ENCODE results near the gene DNAH9.

Gene DNAH9

DNA sequence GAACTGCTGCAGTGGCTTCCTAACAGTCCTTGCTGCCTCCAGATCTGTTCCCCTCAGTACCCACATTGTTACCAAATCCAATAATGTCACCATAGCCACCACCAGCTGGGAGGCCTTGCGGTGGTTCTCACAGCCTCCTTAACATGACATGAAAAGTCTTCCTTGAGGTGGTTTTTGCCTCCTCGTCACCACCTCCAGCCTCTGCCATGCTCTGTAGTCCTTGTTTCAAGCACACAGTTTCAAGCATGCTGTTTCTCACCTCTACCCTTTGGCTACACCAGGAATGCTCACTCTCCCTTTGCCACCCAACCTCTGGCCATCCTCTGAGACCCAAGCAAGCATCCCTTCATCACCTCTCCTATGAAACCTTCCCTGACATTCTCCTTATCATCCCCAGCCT is 47.2 kb downstream of the DNAH9 start:
- no peak overlapping the region for H3K4me3 ChIP-seq (ENCODE audit: insufficient read depth, low read depth, low read length, poor library complexity, severe bottlenecking)
- no peaks in the 10 kb centered on the region for H3K36me3 ChIP-seq (ENCODE audit: control insufficient read depth, insufficient read depth, low read length)
- H3K27ac ChIP-seq (ENCODE audit: insufficient read depth, low read length, poor library complexity, severe bottlenecking), result no peak overlapping the region
- no peaks in the 10 kb centered on the region for H3K9me3 ChIP-seq (ENCODE audit: control insufficient read depth, low read length)
- no peaks in the 10 kb centered on the region for H3K27me3 ChIP-seq (replicated peaks; ENCODE audit: control insufficient read depth, insufficient read depth, low read length, poor library complexity, severe bottlenecking)
- DNase-seq, result no peak
- H3K4me1 ChIP-seq (ENCODE audit: control insufficient read depth, insufficient read depth, low read length, poor library complexity, severe bottlenecking), result no peaks in the 10 kb centered on the region

DNA sequence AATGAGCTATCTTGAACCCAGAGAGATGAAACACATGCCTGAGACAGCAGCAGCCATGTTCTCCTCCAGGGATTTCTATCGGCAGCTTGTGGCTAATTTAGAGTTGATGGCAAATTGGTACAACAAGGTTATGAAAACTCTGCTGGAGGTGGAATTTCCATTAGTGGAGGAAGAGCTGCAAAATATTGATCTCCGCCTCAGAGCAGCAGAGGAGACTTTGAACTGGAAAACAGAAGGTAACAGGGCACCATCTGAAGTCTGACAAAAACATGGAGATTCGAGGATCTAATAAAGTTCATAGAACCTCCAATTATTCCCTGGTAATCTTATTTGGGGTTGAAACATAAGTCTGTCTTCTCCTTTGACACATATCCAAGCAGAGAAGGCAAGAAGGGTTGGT is 52.8 kb downstream of the DNAH9 start:
- Histone ChIP-seq H3K9me3 (ENCODE audit: control insufficient read depth, low read length) (no peaks in the 10 kb centered on the region), H3K4me3 (ENCODE audit: insufficient read depth, low read depth, low read length, poor library complexity, severe bottlenecking) (no peak overlapping the region), H3K4me1 (ENCODE audit: control insufficient read depth, insufficient read depth, low read length, poor library complexity, severe bottlenecking) (no peaks in the 10 kb centered on the region), H3K36me3 (ENCODE audit: control insufficient read depth, insufficient read depth, low read length) (no peaks in the 10 kb centered on the region), H3K27me3 (replicated peaks; ENCODE audit: control insufficient read depth, insufficient read depth, low read length, poor library complexity, severe bottlenecking) (no peaks in the 10 kb centered on the region), H3K27ac (ENCODE audit: insufficient read depth, low read length, poor library complexity, severe bottlenecking) (no peak overlapping the region)
- no peak for DNase-seq

DNA sequence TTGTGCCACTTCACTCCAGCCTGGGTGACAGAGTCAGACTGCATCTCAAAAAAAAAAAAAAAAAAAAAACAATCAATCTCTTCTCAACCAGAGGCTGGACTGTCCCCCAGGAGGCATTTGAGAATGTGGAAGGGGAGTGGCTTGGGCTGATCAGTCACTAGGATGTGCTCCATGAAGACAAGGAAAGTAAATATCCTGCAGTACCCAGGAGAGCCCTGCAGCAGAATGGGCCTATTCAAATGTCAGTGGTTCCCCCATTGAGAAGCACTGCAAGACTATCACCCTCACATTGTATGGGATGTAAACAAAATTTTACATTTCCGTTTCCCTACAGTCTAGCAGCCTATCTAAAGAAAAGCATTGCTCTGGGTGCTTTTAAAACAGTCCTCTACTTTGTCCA is 70.3 kb downstream of the DNAH9 start:
- no peak overlapping the region for H3K27ac ChIP-seq (ENCODE audit: insufficient read depth, low read length, poor library complexity, severe bottlenecking)
- H3K4me3 ChIP-seq (ENCODE audit: insufficient read depth, low read depth, low read length, poor library complexity, severe bottlenecking), result no peak overlapping the region
- H3K4me1 ChIP-seq (ENCODE audit: control insufficient read depth, insufficient read depth, low read length, poor library complexity, severe bottlenecking), result no peaks in the 10 kb centered on the region
- no peaks in the 10 kb centered on the region for H3K9me3 ChIP-seq (ENCODE audit: control insufficient read depth, low read length)
- H3K36me3 ChIP-seq (ENCODE audit: control insufficient read depth, insufficient read depth, low read length), result no peaks in the 10 kb centered on the region
- H3K27me3 ChIP-seq (replicated peaks; ENCODE audit: control insufficient read depth, insufficient read depth, low read length, poor library complexity, severe bottlenecking), result no peaks in the 10 kb centered on the region
- no peak for DNase-seq

DNA sequence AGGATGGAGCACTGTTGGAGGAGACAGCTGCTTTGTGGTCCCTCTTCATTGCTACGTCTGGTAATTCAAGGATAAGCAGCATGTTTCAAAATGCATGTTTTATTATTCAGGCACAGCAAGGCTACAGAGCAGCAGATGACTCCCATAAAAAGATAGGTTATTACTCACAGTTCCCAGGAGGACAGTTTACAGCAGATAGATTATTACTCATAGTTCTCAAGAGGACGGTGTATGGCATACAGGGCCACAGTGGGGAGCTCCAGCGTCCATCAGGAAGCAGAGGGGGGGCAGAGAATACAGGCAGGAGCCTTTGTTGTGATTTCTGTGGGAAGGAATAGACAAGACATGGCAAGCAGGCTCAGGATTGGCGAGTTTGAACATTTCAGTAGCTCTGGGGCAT is 72.9 kb downstream of the DNAH9 start:
- H3K4me1 ChIP-seq (ENCODE audit: control insufficient read depth, insufficient read depth, low read length, poor library complexity, severe bottlenecking), result no peaks in the 10 kb centered on the region
- H3K4me3 ChIP-seq (ENCODE audit: insufficient read depth, low read depth, low read length, poor library complexity, severe bottlenecking), result no peak overlapping the region
- no peaks in the 10 kb centered on the region for H3K27me3 ChIP-seq (replicated peaks; ENCODE audit: control insufficient read depth, insufficient read depth, low read length, poor library complexity, severe bottlenecking)
- no peaks in the 10 kb centered on the region for H3K9me3 ChIP-seq (ENCODE audit: control insufficient read depth, low read length)
- no peak for DNase-seq
- H3K36me3 ChIP-seq (ENCODE audit: control insufficient read depth, insufficient read depth, low read length), result no peaks in the 10 kb centered on the region
- no peak overlapping the region for H3K27ac ChIP-seq (ENCODE audit: insufficient read depth, low read length, poor library complexity, severe bottlenecking)

DNA sequence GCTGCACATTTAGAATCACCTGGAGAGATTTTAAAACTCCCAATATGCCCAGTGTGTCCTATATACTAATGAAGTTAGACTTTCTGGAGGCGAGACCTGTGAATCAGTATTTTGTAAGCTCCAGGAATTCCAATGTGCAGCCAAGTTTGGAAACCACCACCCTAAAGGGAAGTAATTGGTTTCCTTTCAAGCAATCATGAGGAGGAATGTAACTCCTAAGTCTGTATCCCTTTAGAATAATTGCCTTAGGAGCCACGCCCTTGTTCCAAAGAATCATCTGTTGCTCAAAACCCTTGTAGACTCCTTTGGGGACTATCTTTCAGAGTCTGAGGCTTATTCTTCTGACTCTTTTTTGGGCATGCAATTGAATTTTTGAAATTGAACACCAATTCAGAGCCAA is 84.4 kb downstream of the DNAH9 start:
- Histone ChIP-seq H3K4me1 (ENCODE audit: control insufficient read depth, insufficient read depth, low read length, poor library complexity, severe bottlenecking) (no peaks in the 10 kb centered on the region), H3K36me3 (ENCODE audit: control insufficient read depth, insufficient read depth, low read length) (no peaks in the 10 kb centered on the region), H3K9me3 (ENCODE audit: control insufficient read depth, low read length) (no peaks in the 10 kb centered on the region), H3K27ac (ENCODE audit: insufficient read depth, low read length, poor library complexity, severe bottlenecking) (no peak overlapping the region), H3K27me3 (replicated peaks; ENCODE audit: control insufficient read depth, insufficient read depth, low read length, poor library complexity, severe bottlenecking) (no peaks in the 10 kb centered on the region), H3K4me3 (ENCODE audit: insufficient read depth, low read depth, low read length, poor library complexity, severe bottlenecking) (no peak overlapping the region)
- DNase-seq, result no peak

DNA sequence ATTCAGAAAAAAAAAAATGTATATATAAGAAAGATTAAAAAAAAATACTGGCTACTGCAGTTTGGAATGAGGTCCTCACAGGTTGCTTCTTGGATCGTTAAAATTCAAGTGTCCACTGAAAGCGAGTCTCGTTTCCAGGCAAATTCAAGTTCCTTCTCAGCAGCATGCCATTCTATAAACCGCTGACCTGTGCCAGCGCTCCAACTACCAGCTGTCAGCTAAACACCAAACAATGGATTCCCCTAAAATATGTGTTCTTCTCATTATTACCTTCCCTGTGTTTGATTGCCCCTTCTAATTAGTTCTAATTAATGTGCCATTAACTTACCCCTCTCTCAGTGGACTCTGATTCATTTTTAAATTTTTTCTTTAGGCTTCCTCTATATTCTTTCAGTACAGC is 92.4 kb downstream of the DNAH9 start:
- Histone ChIP-seq H3K4me1 (ENCODE audit: control insufficient read depth, insufficient read depth, low read length, poor library complexity, severe bottlenecking) (no peaks in the 10 kb centered on the region), H3K9me3 (ENCODE audit: control insufficient read depth, low read length) (no peaks in the 10 kb centered on the region)

DNA sequence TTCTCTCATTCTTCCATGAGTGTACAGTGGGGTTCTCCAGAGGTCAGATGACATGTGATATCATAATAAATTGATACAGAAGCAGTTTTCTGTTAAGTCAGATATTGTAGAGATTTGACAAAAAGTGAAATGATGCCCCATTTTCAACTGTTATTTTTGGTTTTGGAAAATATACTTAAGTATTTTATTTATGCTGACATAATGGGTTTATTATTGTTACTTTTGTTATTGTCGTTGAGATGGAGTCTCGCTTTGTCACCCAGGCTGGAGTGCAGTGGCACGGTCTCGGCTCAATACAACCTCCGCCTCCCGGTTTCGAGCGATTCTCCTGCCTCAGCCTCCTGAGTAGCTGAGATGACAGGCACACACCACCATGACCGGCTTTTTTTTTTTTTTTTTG is 94.4 kb downstream of the DNAH9 start:
- H3K4me1 ChIP-seq (ENCODE audit: control insufficient read depth, insufficient read depth, low read length, poor library complexity, severe bottlenecking), result no peaks in the 10 kb centered on the region
- DNase-seq, result no peak
- H3K27ac ChIP-seq (ENCODE audit: insufficient read depth, low read length, poor library complexity, severe bottlenecking), result no peak overlapping the region
- H3K9me3 ChIP-seq (ENCODE audit: control insufficient read depth, low read length), result no peaks in the 10 kb centered on the region
- H3K4me3 ChIP-seq (ENCODE audit: insufficient read depth, low read depth, low read length, poor library complexity, severe bottlenecking), result no peak overlapping the region
- no peaks in the 10 kb centered on the region for H3K27me3 ChIP-seq (replicated peaks; ENCODE audit: control insufficient read depth, insufficient read depth, low read length, poor library complexity, severe bottlenecking)
- no peaks in the 10 kb centered on the region for H3K36me3 ChIP-seq (ENCODE audit: control insufficient read depth, insufficient read depth, low read length)

More for the DNA sequence above, 92.4 kb downstream of the DNAH9 start:
- Histone ChIP-seq H3K27me3 (replicated peaks; ENCODE audit: control insufficient read depth, insufficient read depth, low read length, poor library complexity, severe bottlenecking) (no peaks in the 10 kb centered on the region), H3K4me3 (ENCODE audit: insufficient read depth, low read depth, low read length, poor library complexity, severe bottlenecking) (no peak overlapping the region), H3K27ac (ENCODE audit: insufficient read depth, low read length, poor library complexity, severe bottlenecking) (no peak overlapping the region), H3K36me3 (ENCODE audit: control insufficient read depth, insufficient read depth, low read length) (no peaks in the 10 kb centered on the region)
- DNase-seq, result no peak

DNA sequence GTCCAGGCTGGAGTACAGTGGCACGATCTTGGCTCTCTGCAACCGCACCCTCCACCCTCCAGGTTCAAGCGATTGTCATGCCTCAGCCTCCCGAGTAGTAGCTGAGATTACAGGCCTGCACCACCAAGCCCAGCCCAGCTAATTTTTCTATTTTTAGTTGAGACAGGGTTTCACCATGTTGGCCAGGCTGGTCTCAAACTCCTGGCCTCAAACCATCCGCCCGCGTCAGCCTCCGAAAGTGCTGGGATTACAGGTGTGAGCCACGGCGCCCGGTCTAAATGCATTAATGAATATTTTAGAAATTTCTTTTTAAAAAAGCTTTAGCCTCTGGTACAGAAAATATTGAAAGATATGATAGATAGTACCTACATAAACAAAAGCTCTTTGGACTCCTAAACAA is 95.0 kb downstream of the DNAH9 start:
- no peaks in the 10 kb centered on the region for H3K4me1 ChIP-seq (ENCODE audit: control insufficient read depth, insufficient read depth, low read length, poor library complexity, severe bottlenecking)
- no peaks in the 10 kb centered on the region for H3K36me3 ChIP-seq (ENCODE audit: control insufficient read depth, insufficient read depth, low read length)
- H3K4me3 ChIP-seq (ENCODE audit: insufficient read depth, low read depth, low read length, poor library complexity, severe bottlenecking), result no peak overlapping the region
- H3K27me3 ChIP-seq (replicated peaks; ENCODE audit: control insufficient read depth, insufficient read depth, low read length, poor library complexity, severe bottlenecking), result no peaks in the 10 kb centered on the region
- DNase-seq, result no peak
- H3K9me3 ChIP-seq (ENCODE audit: control insufficient read depth, low read length), result no peaks in the 10 kb centered on the region
- H3K27ac ChIP-seq (ENCODE audit: insufficient read depth, low read length, poor library complexity, severe bottlenecking), result no peak overlapping the region

DNA sequence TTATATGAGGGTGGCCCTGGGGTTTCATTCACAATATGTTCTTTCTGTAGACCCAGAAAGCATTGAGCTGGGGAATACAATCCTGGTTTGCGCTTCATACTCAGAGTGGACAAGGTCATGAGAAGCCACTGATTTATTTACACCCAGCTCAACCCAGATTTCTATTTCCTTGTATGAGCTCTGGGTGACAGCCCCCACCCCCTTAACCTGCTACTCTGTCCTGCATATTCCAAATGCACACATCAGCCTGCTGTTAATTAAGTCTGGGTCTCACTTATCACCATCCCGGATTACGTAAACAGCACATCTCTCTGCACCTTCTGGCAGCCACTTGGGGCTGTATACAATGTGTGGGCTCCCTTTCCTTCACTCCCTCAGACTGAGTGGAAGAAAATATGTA is 102.4 kb downstream of the DNAH9 start:
- no peaks in the 10 kb centered on the region for H3K4me1 ChIP-seq (ENCODE audit: control insufficient read depth, insufficient read depth, low read length, poor library complexity, severe bottlenecking)
- no peak overlapping the region for H3K27ac ChIP-seq (ENCODE audit: insufficient read depth, low read length, poor library complexity, severe bottlenecking)
- H3K4me3 ChIP-seq (ENCODE audit: insufficient read depth, low read depth, low read length, poor library complexity, severe bottlenecking), result no peak overlapping the region
- H3K9me3 ChIP-seq (ENCODE audit: control insufficient read depth, low read length), result no peaks in the 10 kb centered on the region
- no peaks in the 10 kb centered on the region for H3K36me3 ChIP-seq (ENCODE audit: control insufficient read depth, insufficient read depth, low read length)
- no peak for DNase-seq
- no peaks in the 10 kb centered on the region for H3K27me3 ChIP-seq (replicated peaks; ENCODE audit: control insufficient read depth, insufficient read depth, low read length, poor library complexity, severe bottlenecking)

DNA sequence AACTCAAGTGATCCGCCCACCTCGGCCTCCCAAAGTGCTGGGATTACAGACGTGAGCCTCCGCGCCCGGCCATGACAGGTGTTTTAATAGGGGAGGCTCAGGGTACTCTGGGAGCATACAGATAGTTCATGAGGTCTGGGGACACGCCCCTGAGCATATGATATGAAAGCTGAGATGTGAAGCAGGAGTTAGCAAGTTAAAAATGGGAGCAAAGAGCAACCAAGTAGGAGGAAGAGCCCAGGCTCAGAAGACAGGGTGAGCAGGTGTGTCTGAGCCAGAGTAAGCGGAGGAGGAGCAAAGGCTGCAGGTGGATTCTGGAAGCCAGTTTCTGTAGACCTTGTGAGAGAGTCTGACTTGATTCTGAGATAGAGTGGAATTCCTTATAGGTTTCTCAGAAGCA is 103.6 kb downstream of the DNAH9 start:
- Histone ChIP-seq H3K36me3 (ENCODE audit: control insufficient read depth, insufficient read depth, low read length) (no peaks in the 10 kb centered on the region), H3K9me3 (ENCODE audit: control insufficient read depth, low read length) (no peaks in the 10 kb centered on the region), H3K27me3 (replicated peaks; ENCODE audit: control insufficient read depth, insufficient read depth, low read length, poor library complexity, severe bottlenecking) (no peaks in the 10 kb centered on the region), H3K27ac (ENCODE audit: insufficient read depth, low read length, poor library complexity, severe bottlenecking) (no peak overlapping the region), H3K4me3 (ENCODE audit: insufficient read depth, low read depth, low read length, poor library complexity, severe bottlenecking) (no peak overlapping the region), H3K4me1 (ENCODE audit: control insufficient read depth, insufficient read depth, low read length, poor library complexity, severe bottlenecking) (no peaks in the 10 kb centered on the region)
- DNase-seq, result no peak

DNA sequence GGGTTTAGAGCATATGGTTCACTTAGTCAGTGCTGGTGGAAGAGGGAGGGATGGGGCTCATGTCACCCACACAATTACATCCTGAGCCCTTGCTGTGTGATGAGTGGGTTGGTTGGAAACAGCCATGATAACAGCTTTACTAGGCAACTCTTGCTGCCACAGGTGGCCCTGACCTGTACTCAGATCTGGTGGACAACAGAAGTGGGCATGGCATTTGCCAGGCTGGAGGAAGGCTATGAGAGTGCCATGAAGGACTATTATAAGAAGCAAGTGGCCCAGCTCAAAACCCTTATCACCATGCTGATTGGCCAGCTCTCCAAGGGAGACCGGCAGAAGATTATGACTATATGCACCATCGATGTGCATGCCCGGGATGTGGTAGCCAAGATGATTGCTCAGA is 105.8 kb downstream of the DNAH9 start:
- no peak for DNase-seq
- no peak overlapping the region for H3K4me3 ChIP-seq (ENCODE audit: insufficient read depth, low read depth, low read length, poor library complexity, severe bottlenecking)
- no peaks in the 10 kb centered on the region for H3K27me3 ChIP-seq (replicated peaks; ENCODE audit: control insufficient read depth, insufficient read depth, low read length, poor library complexity, severe bottlenecking)
- H3K27ac ChIP-seq (ENCODE audit: insufficient read depth, low read length, poor library complexity, severe bottlenecking), result no peak overlapping the region
- H3K36me3 ChIP-seq (ENCODE audit: control insufficient read depth, insufficient read depth, low read length), result no peaks in the 10 kb centered on the region
- H3K4me1 ChIP-seq (ENCODE audit: control insufficient read depth, insufficient read depth, low read length, poor library complexity, severe bottlenecking), result no peaks in the 10 kb centered on the region
- H3K9me3 ChIP-seq (ENCODE audit: control insufficient read depth, low read length), result no peaks in the 10 kb centered on the region
